HepG2 (cell line): ENCODE data around the gene MIGA2. TPM values are rescaled to one million over a fixed set of nuclear protein-coding genes. Genes with fewer than 3 reads are reported as not detected.

Source experiments
- ATAC-seq: fragments of 200-7000 bp; cut with Tn5 transposase; 3 replicates; pipeline ENCODE4 v1.9.1; 2020; ENCODE audit warnings: mild to moderate bottlenecking, moderate library complexity
- BruUV-seq: library from RNA; stranded (reverse); fragments of 400-500 nt; replicated peaks from 2 replicates; lab custom pipeline; 2021; lab: Mats Ljungman, UMichigan
- CTCF ChIA-PET: fragments of 300-600 bp; formaldehyde crosslinking; extraction: SDS; loops from one replicate; lab custom pipeline; 2021; ENCODE audit warnings: low total read pairs, inconsistent platforms, low intra/inter-chr PET ratio; lab: Yijun Ruan, JAX
- POLR2A ChIA-PET: fragments of 350-600 bp; sonication (Branson Sonifier 250); formaldehyde crosslinking; loops from one replicate; lab custom pipeline; 2020; ENCODE audit warnings: antibody characterized with exemption, inconsistent platforms; lab: Yijun Ruan, JAX
- DNase-seq: peaks from one replicate; pipeline ENCODE4 v3.0.0-alpha.2; 2015; ENCODE audit warnings: low spot score
- FAIRE-seq: peaks from 3 replicates; lab custom pipeline; 2011; peaks lifted over from hg19 to GRCh38; lab: Jason Lieb, UNC
- H2AFZ ChIP-seq: one replicate; pipeline ENCODE4 v1.6.1; 2011; ENCODE audit warnings: low read length, inconsistent platforms
- H3K27ac ChIP-seq: fragments of 300-600 bp; 3 replicates; pipeline ENCODE4 v1.8.0; 2011; ENCODE audit warnings: mixed run types, mild to moderate bottlenecking, mixed read lengths, low read length, inconsistent platforms; ENCODE audit not compliant: insufficient read depth; ENCODE audit errors: extremely low read length
- H3K27me3 ChIP-seq, 2 experiments: fragments of 200-600 bp in 1 of 2; 2 replicates in 1 of 2; 3 replicates in 1 of 2; pipeline versions ENCODE4 v1.6.0 to v1.8.0; 2011; ENCODE audit warnings: low read length in 2 of 2, mild to moderate bottlenecking in 2 of 2, moderate library complexity in 2 of 2, inconsistent platforms in 1 of 2; ENCODE audit not compliant: insufficient read depth in 2 of 2, control insufficient read depth in 1 of 2
- H3K36me3 ChIP-seq, 2 experiments: fragments of 200-600 bp in 1 of 2; replicated peaks in 1 of 2; 2 replicates in 1 of 2; 3 replicates in 1 of 2; pipeline versions ENCODE4 v1.5.1 to v1.8.0; 2011; ENCODE audit warnings: low read length in 2 of 2, inconsistent platforms in 1 of 2; ENCODE audit not compliant: insufficient read depth in 2 of 2, control insufficient read depth in 1 of 2
- H3K4me1 ChIP-seq: 2 replicates; pipeline ENCODE4 v1.5.1; 2012; ENCODE audit warnings: low read length, inconsistent platforms; ENCODE audit not compliant: insufficient read depth
- H3K4me2 ChIP-seq: 2 replicates; pipeline ENCODE4 v1.6.0; 2011; ENCODE audit warnings: low read depth, low read length, inconsistent platforms
- H3K4me3 ChIP-seq, 3 experiments: fragments of 200-600 bp in 1 of 3; sonication (generic), shearing (Covaris generic) in 1 of 3; replicated peaks in 1 of 3; 2 replicates each; pipeline ENCODE4 v1.5.1; 2011 to 2016; ENCODE audit warnings: low read length in 3 of 3, inconsistent platforms in 2 of 3, low read depth in 2 of 3, mild to moderate bottlenecking in 2 of 3, control low read depth in 1 of 3, mixed read lengths in 1 of 3; ENCODE audit not compliant: insufficient read depth in 1 of 3
- H3K79me2 ChIP-seq: one replicate; pipeline ENCODE4 v1.6.1; 2011; ENCODE audit warnings: low read length, inconsistent platforms; ENCODE audit not compliant: insufficient read depth
- H3K9ac ChIP-seq: 2 replicates; pipeline ENCODE4 v1.6.0; 2011; ENCODE audit warnings: mild to moderate bottlenecking, low read depth, low read length, inconsistent platforms; ENCODE audit not compliant: insufficient read depth
- H3K9me3 ChIP-seq: 2 replicates; pipeline ENCODE4 v1.5.1; 2012; ENCODE audit warnings: mild to moderate bottlenecking, low read length
- H4K20me1 ChIP-seq: 2 replicates; pipeline ENCODE4 v1.6.0; 2011; ENCODE audit warnings: inconsistent platforms, mild to moderate bottlenecking, low read length, moderate library complexity; ENCODE audit not compliant: insufficient read depth
- ATAD3A ChIP-seq: sonication (generic); formaldehyde crosslinking; IDR thresholded peaks from 2 replicates; pipeline ENCODE4 v1.4.0; 2020; ENCODE audit warnings: missing genetic modification reagents
- BRCA1 ChIP-seq: sonication (generic); formaldehyde crosslinking; IDR thresholded peaks from 2 replicates; pipeline ENCODE4 v1.4.0; 2020; ENCODE audit warnings: missing genetic modification reagents
- CEBPB ChIP-seq: IDR thresholded peaks from 2 replicates; pipeline ENCODE4 v1.6.1; 2011; ENCODE audit warnings: low read depth, low read length, improper control_type of control experiment, borderline replicate concordance
- JUNB ChIP-seq: sonication (generic); formaldehyde crosslinking; IDR thresholded peaks from 2 replicates; pipeline ENCODE4 v1.8.0; 2022; ENCODE audit warnings: missing genetic modification reagents, mild to moderate bottlenecking, borderline replicate concordance
- MED13 ChIP-seq: sonication (generic); formaldehyde crosslinking; IDR thresholded peaks from 2 replicates; pipeline ENCODE4 v1.5.0; 2020; ENCODE audit warnings: missing genetic modification reagents
- NFKBIZ ChIP-seq: IDR thresholded peaks from 2 replicates; pipeline ENCODE4 v1.6.1; 2018; ENCODE audit warnings: missing genetic modification reagents, missing compliant biosample characterization
- POLR2A ChIP-seq, 2 experiments: IDR thresholded peaks; 2 replicates each; pipeline ENCODE4 v1.6.1; 2011; ENCODE audit warnings: low read depth in 2 of 2, low read length in 2 of 2, mild to moderate bottlenecking in 1 of 2, moderate library complexity in 1 of 2; ENCODE audit not compliant: insufficient read depth in 1 of 2
- SMARCC2 ChIP-seq: fragments of 450-650 bp; IDR thresholded peaks from 2 replicates; pipeline ENCODE4 v1.6.1; 2017; ENCODE audit warnings: antibody characterized with exemption, mild to moderate bottlenecking
- ZNF251 ChIP-seq: sonication (generic); formaldehyde crosslinking; IDR thresholded peaks from 2 replicates; pipeline ENCODE4 v1.9.0; 2021; ENCODE audit warnings: mild to moderate bottlenecking, missing genetic modification reagents
- ZNF256 ChIP-seq: sonication (generic); formaldehyde crosslinking; conservative IDR thresholded peaks from 2 replicates; pipeline ENCODE4 v1.4.0; 2020; ENCODE audit warnings: missing genetic modification reagents
- ZNF263 ChIP-seq: sonication (generic); formaldehyde crosslinking; IDR thresholded peaks from 2 replicates; pipeline ENCODE4 v1.4.0; 2020; ENCODE audit warnings: missing genetic modification reagents
- ZNF274 ChIP-seq: sonication (generic); formaldehyde crosslinking; IDR thresholded peaks from 2 replicates; pipeline ENCODE4 v1.5.1; 2020; ENCODE audit warnings: mild to moderate bottlenecking, missing genetic modification reagents
- ZNF441 ChIP-seq: sonication (generic); formaldehyde crosslinking; IDR thresholded peaks from 2 replicates; pipeline ENCODE4 v1.7.0; 2021; ENCODE audit warnings: missing genetic modification reagents, borderline replicate concordance
- whole genome bisulfite sequencing: methylation state at CpG from one replicate; pipeline ENCODE4 v1.1.6; 2017; ENCODE audit warnings: low lambda C conversion rate; 5-methylcytosine and 5-hydroxymethylcytosine counted together
- in situ Hi-C: cut with HindIII; loops from 2 replicates; pipeline ENCODE4 v1.10.0; 2017; ENCODE audit warnings: low pct_unique_long_range_greater_than_20kb; ENCODE audit not compliant: extremely low pct_ligation_motif_present
- intact Hi-C: fragments of 100-400 bp; cut with micrococcal nuclease; formaldehyde crosslinking; loops from one replicate; pipeline ENCODE4 v1.10.0; 2022; ENCODE audit not compliant: unreplicated experiment
- polyA plus RNA-seq, 8 experiments: library from polyadenylated mRNA; depleted of rRNA in 3 of 8; stranded (reverse) in 7 of 8; unstranded in 1 of 8; fragments of >200 nt; fragmentation: Illumina TruSeq in 4 of 8; extraction: Trizol in 4 of 8; gene quantifications; 2 replicates each; pipeline versions ENCODE4 v1.2.1 to v1.2.3, GENCODE V29; 2011 to 2016; ENCODE audit warnings: low read depth in 4 of 8, missing spikeins in 1 of 8, mixed read lengths in 1 of 8; ENCODE audit not compliant: insufficient read depth in 1 of 8
- total RNA-seq, 5 experiments: library from RNA; depleted of rRNA; stranded (reverse); fragments of >200 nt; fragmentation: Illumina TruSeq; extraction: Trizol; gene quantifications; 2 replicates each; pipeline ENCODE4 v1.2.3, GENCODE V29; 2016; ENCODE audit warnings: low read depth in 1 of 5
- TF ChIP-seq, protein P1 (sequence below): sonication (generic); formaldehyde crosslinking; IDR thresholded peaks from 2 replicates; pipeline ENCODE4 v1.4.0; 2020; ENCODE audit warnings: mild to moderate bottlenecking, low read depth, missing genetic modification reagents
- TF ChIP-seq, protein P2 (sequence below): sonication (generic); formaldehyde crosslinking; IDR thresholded peaks from 2 replicates; pipeline ENCODE4 v1.9.0; 2021; ENCODE audit warnings: missing genetic modification reagents, borderline replicate concordance
- TF ChIP-seq, protein P3 (sequence below): sonication (generic); formaldehyde crosslinking; IDR thresholded peaks from 2 replicates; pipeline ENCODE4 v1.9.0; 2021; ENCODE audit warnings: missing genetic modification reagents, mild to moderate bottlenecking, borderline replicate concordance

The MIGA2 gene
- total and polyA plus RNA-seq, 2 of the 13 experiments (the other 11 are each of a cell fraction or from before 2014, with no cell fraction given), result 10.8 to 17.1 TPM

DNA sequence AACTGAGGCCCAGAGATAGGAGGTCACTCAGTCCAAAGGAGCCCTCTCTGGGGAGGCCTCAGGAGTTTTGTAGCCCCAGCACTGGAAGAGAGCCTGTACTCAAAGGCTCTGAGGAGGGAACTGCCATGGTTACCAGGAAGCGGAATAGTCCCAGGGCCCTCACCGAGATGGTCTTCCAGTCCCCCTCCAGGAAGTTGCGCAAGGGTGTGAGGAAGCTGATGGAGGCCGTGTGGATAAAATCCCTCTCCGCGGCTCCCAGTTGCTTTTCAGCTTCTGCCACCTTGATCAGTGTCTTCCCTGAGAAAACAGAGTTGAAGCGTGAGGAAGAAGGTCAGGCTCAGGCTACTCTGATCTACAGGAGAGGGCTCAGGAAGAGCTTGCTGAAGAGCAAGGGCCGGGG is 21.8 kb upstream of the MIGA2 start:
- CTCF ChIA-PET, result no interaction called here
- intact Hi-C loops, result no loop called here
- in situ Hi-C loops, result no loop called here

DNA sequence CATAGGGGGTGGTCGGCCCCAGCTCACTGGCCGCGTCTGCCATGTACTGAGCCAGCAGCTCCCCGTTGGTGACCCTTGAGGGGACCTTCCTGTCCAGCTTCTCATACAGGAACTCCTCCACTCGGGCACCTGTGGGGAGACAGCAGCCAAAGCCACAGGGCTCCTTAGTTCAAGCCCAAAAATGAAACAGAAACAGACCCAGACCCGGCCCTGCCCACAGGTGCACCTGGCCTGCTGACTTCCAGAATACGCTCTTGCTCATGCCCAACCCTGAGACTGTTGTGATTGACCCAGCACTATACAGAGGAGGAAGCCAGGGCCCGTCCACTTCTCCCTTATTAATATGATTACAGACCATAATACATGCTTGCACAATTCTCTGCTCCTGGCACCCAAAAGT is 15.3 kb upstream of the MIGA2 start:
- no peak for FAIRE-seq
- H3K27me3 ChIP-seq, result no peaks in the 10 kb centered on the region
- H2AFZ ChIP-seq, result no peak overlapping the region
- no peak overlapping the region for H3K4me3 ChIP-seq
- H3K79me2 ChIP-seq, result peaks cover 4% of the 10 kb centered on the region
- H3K9ac ChIP-seq, result no peak overlapping the region
- POLR2A ChIA-PET, result interaction anchor here (0.6 kb wide), 1 partner anchor 14 kb away, joined by 3 read pairs; no protein-coding TSS in a partner anchor
- WGBS, result 94% methylated on average over 7 of the region's 8 CpGs
- CTCF ChIA-PET, result no interaction called here
- H3K4me2 ChIP-seq, result no peak overlapping the region
- intact Hi-C loops (no loop called here), in situ Hi-C loops (no loop called here)
- H3K9me3 ChIP-seq, result no peaks in the 10 kb centered on the region
- BruUV-seq, result no TSS peak
- H3K4me1 ChIP-seq, result peaks cover 4% of the 10 kb centered on the region; the same call in 1 of the 2 replicates
- no peak overlapping the region for H3K27ac ChIP-seq
- DNase-seq, result no peak
- no peaks in the 10 kb centered on the region for H4K20me1 ChIP-seq
- H3K36me3 ChIP-seq, result no peaks in the 10 kb centered on the region; a peak in 1 of 5 replicates
- ATAC-seq, result no peak
- TF ChIP-seq, protein P1, sequence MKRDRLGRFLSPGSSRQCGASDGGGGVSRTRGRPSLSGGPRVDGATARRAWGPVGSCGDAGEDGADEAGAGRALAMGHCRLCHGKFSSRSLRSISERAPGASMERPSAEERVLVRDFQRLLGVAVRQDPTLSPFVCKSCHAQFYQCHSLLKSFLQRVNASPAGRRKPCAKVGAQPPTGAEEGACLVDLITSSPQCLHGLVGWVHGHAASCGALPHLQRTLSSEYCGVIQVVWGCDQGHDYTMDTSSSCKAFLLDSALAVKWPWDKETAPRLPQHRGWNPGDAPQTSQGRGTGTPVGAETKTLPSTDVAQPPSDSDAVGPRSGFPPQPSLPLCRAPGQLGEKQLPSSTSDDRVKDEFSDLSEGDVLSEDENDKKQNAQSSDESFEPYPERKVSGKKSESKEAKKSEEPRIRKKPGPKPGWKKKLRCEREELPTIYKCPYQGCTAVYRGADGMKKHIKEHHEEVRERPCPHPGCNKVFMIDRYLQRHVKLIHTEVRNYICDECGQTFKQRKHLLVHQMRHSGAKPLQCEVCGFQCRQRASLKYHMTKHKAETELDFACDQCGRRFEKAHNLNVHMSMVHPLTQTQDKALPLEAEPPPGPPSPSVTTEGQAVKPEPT, result no peak
- TF ChIP-seq NFKBIZ (CRISPR knock-in tag) (no peak), MED13 (CRISPR knock-in tag) (no peak), JUNB (CRISPR knock-in tag) (no peak), BRCA1 (CRISPR knock-in tag) (no peak), ZNF251 (no peak), ZNF441 (CRISPR knock-in tag) (no peak), ZNF256 (CRISPR knock-in tag) (no peak), SMARCC2 (no peak), ATAD3A (CRISPR knock-in tag) (no peak)
- TF ChIP-seq, protein P2, sequence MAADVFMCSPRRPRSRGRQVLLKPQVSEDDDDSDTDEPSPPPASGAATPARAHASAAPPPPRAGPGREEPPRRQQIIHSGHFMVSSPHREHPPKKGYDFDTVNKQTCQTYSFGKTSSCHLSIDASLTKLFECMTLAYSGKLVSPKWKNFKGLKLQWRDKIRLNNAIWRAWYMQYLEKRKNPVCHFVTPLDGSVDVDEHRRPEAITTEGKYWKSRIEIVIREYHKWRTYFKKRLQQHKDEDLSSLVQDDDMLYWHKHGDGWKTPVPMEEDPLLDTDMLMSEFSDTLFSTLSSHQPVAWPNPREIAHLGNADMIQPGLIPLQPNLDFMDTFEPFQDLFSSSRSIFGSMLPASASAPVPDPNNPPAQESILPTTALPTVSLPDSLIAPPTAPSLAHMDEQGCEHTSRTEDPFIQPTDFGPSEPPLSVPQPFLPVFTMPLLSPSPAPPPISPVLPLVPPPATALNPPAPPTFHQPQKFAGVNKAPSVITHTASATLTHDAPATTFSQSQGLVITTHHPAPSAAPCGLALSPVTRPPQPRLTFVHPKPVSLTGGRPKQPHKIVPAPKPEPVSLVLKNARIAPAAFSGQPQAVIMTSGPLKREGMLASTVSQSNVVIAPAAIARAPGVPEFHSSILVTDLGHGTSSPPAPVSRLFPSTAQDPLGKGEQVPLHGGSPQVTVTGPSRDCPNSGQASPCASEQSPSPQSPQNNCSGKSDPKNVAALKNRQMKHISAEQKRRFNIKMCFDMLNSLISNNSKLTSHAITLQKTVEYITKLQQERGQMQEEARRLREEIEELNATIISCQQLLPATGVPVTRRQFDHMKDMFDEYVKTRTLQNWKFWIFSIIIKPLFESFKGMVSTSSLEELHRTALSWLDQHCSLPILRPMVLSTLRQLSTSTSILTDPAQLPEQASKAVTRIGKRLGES, result no peak

More for the DNA sequence above, 21.8 kb upstream of the MIGA2 start:
- TF ChIP-seq CEBPB (peak; percentile 73), ZNF274 (CRISPR knock-in tag) (no peak), POLR2A (IDR thresholded peaks at IDR 0.05; ENCODE audit: insufficient read depth in 1 of 2, low read depth in 2 of 2, low read length in 2 of 2) (no peak), ZNF263 (no peak)
- TF ChIP-seq, protein P3, sequence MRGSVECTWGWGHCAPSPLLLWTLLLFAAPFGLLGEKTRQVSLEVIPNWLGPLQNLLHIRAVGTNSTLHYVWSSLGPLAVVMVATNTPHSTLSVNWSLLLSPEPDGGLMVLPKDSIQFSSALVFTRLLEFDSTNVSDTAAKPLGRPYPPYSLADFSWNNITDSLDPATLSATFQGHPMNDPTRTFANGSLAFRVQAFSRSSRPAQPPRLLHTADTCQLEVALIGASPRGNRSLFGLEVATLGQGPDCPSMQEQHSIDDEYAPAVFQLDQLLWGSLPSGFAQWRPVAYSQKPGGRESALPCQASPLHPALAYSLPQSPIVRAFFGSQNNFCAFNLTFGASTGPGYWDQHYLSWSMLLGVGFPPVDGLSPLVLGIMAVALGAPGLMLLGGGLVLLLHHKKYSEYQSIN (CRISPR knock-in tag), result no peak
- POLR2A ChIA-PET, result no interaction called here
- Histone ChIP-seq H3K36me3 (peaks cover 9 to 17% of the 10 kb centered on the region in 2 experiments; a peak in 4 of 5 replicates), H3K27me3 (no peaks in the 10 kb centered on the region), H3K4me2 (no peak overlapping the region), H3K9me3 (no peaks in the 10 kb centered on the region), H3K4me3 (no peak overlapping the region), H3K9ac (no peak overlapping the region), H2AFZ (no peak overlapping the region), H3K27ac (no peak overlapping the region), H3K4me1 (no peaks in the 10 kb centered on the region), H4K20me1 (no peaks in the 10 kb centered on the region), H3K79me2 (no peaks in the 10 kb centered on the region)
- DNase-seq (no peak), ATAC-seq (no peak), FAIRE-seq (no peak)
- WGBS, result 89% methylated on average over 8 of the region's 8 CpGs
- no TSS peak for BruUV-seq
